GM18526 (cell line): ENCODE results near the gene TOX3.

Experiments
- POLR2A ChIP-seq: IDR thresholded peaks from 3 replicates; pipeline ENCODE4 v1.6.1; 2011; ENCODE audit not compliant: insufficient read length; ENCODE audit errors: extremely low read depth

Gene TOX3

GRCh38 chr16:52547004-52547833 lies at the start of gene TOX3:
Gene TOX3, minus strand, starts transcription at chr16:52547143. Its CDS starts 420 bp downstream, at chr16:52546723.
- TF ChIP-seq POLR2A = no peak

- no peak for TF ChIP-seq POLR2A
Measured at GRCh38 chr16:52592778-52593177, 45.8 kb upstream of the TOX3 start.

GRCh38 chr16:52591934-52592592 lies 45.1 kb upstream of the TOX3 start:
- no peak for TF ChIP-seq POLR2A

- no peak for TF ChIP-seq POLR2A
Measured at GRCh38 chr16:52591471-52591870, 44.5 kb upstream of the TOX3 start.

GRCh38 chr16:52586159-52586558 lies 39.2 kb upstream of the TOX3 start:
- TF ChIP-seq POLR2A = no peak

GRCh38 chr16:52584354-52585320 lies 37.7 kb upstream of the TOX3 start:
- TF ChIP-seq POLR2A = no peak

- TF ChIP-seq POLR2A = no peak
Measured at GRCh38 chr16:52581530-52581929, 34.6 kb upstream of the TOX3 start.

GRCh38 chr16:52580488-52580887 lies 33.5 kb upstream of the TOX3 start:
- no peak for TF ChIP-seq POLR2A

GRCh38 chr16:52578829-52579498 lies 32.0 kb upstream of the TOX3 start:
- no peak for TF ChIP-seq POLR2A

GRCh38 chr16:52578007-52578828 lies 31.3 kb upstream of the TOX3 start:
- TF ChIP-seq POLR2A = no peak

GRCh38 chr16:52577130-52577706 lies 30.3 kb upstream of the TOX3 start:
- no peak for TF ChIP-seq POLR2A

- no peak for TF ChIP-seq POLR2A
Measured at GRCh38 chr16:52573365-52574299, 26.7 kb upstream of the TOX3 start.

- TF ChIP-seq POLR2A = no peak
Measured at GRCh38 chr16:52572656-52573055, 25.7 kb upstream of the TOX3 start.
